ENCODE results near the gene TPTE. TPM values are rescaled to one million over a fixed set of nuclear protein-coding genes. Genes with fewer than 3 reads are reported as not detected.
"Not testable (repeated sequence)": the region's sequence is repeated elsewhere in the genome, so short reads cannot be mapped to it uniquely, and the experiment has no call there.

TPTE gene
- total RNA-seq, 1 donor from 2014 or later: not detected

GRCh38 chr21:10616535-10616934, 95.2 kb downstream of the TPTE start:
- TF ChIP-seq CTCF (IDR thresholded peaks at IDR 0.05; ENCODE audit: unreplicated experiment): no peak
- no peak for DNase-seq (ENCODE audit: low spot score in 2 of 2, unreplicated experiment in 2 of 2)
- no peaks in the 10 kb centered on the region for H3K36me3 Mint-ChIP-seq
- H3K4me1 Mint-ChIP-seq: no peaks in the 10 kb centered on the region
- H3K9me3 Mint-ChIP-seq: peaks cover 11% of the 10 kb centered on the region
- H3K27me3 Mint-ChIP-seq (ENCODE audit: low read depth): no peaks in the 10 kb centered on the region
- no peak overlapping the region for H3K27ac Mint-ChIP-seq
- H3K4me3 Mint-ChIP-seq: no peak overlapping the region

GRCh38 chr21:10617133-10617752, 95.9 kb downstream of the TPTE start:
- not testable (repeated sequence) for H3K27ac Mint-ChIP-seq; DNase-seq (ENCODE audit: low spot score in 2 of 2, unreplicated experiment in 2 of 2); H3K4me1 Mint-ChIP-seq; H3K4me3 Mint-ChIP-seq; H3K36me3 Mint-ChIP-seq; H3K27me3 Mint-ChIP-seq (ENCODE audit: low read depth)
- peaks cover 11% of the 10 kb centered on the region for H3K9me3 Mint-ChIP-seq

- Mint-ChIP-seq H3K27me3 (ENCODE audit: low read depth) (no peaks in the 10 kb centered on the region), H3K4me3 (no peak overlapping the region), H3K27ac (no peak overlapping the region), H3K4me1 (no peaks in the 10 kb centered on the region), H3K36me3 (no peaks in the 10 kb centered on the region), H3K9me3 (peaks cover 4% of the 10 kb centered on the region)
- TF ChIP-seq CTCF (IDR thresholded peaks at IDR 0.05; ENCODE audit: unreplicated experiment): no peak
- no peak for DNase-seq (ENCODE audit: low spot score in 2 of 2, unreplicated experiment in 2 of 2)
These were observed 106.0 kb downstream of the TPTE start for GRCh38 chr21:10627316-10627863.

GRCh38 chr21:10629239-10629638, 107.9 kb downstream of the TPTE start:
- not testable (repeated sequence) for H3K36me3 Mint-ChIP-seq; H3K9me3 Mint-ChIP-seq; DNase-seq (ENCODE audit: low spot score in 2 of 2, unreplicated experiment in 2 of 2); H3K27ac Mint-ChIP-seq; H3K4me3 Mint-ChIP-seq; H3K4me1 Mint-ChIP-seq; H3K27me3 Mint-ChIP-seq (ENCODE audit: low read depth)

GRCh38 chr21:10630829-10631228, 109.4 kb downstream of the TPTE start:
- H3K27ac Mint-ChIP-seq; DNase-seq (ENCODE audit: low spot score in 2 of 2, unreplicated experiment in 2 of 2); H3K36me3 Mint-ChIP-seq; H3K9me3 Mint-ChIP-seq; H3K4me1 Mint-ChIP-seq; H3K4me3 Mint-ChIP-seq; H3K27me3 Mint-ChIP-seq (ENCODE audit: low read depth): not testable (repeated sequence)

GRCh38 chr21:10631316-10631715, 109.9 kb downstream of the TPTE start:
- H3K27ac Mint-ChIP-seq, H3K4me3 Mint-ChIP-seq: not testable (repeated sequence)

GRCh38 chr21:10638144-10638543, 116.8 kb downstream of the TPTE start:
- DNase-seq (ENCODE audit: low spot score in 2 of 2, unreplicated experiment in 2 of 2); H3K36me3 Mint-ChIP-seq; H3K4me1 Mint-ChIP-seq; H3K4me3 Mint-ChIP-seq; H3K9me3 Mint-ChIP-seq; H3K27ac Mint-ChIP-seq; H3K27me3 Mint-ChIP-seq (ENCODE audit: low read depth): not testable (repeated sequence)

More at GRCh38 chr21:10631316-10631715, 109.9 kb downstream of the TPTE start:
- H3K4me1 Mint-ChIP-seq; DNase-seq (ENCODE audit: low spot score in 2 of 2, unreplicated experiment in 2 of 2); H3K9me3 Mint-ChIP-seq; H3K27me3 Mint-ChIP-seq (ENCODE audit: low read depth); H3K36me3 Mint-ChIP-seq: not testable (repeated sequence)

- no peaks in the 10 kb centered on the region for H3K4me1 Mint-ChIP-seq
- no peaks in the 10 kb centered on the region for H3K9me3 Mint-ChIP-seq
- H3K36me3 Mint-ChIP-seq: no peaks in the 10 kb centered on the region
- no peak for TF ChIP-seq CTCF (IDR thresholded peaks at IDR 0.05; ENCODE audit: unreplicated experiment)
- H3K27me3 Mint-ChIP-seq (ENCODE audit: low read depth): no peaks in the 10 kb centered on the region
- H3K27ac Mint-ChIP-seq: no peak overlapping the region
- DNase-seq (ENCODE audit: low spot score in 2 of 2, unreplicated experiment in 2 of 2): no peak
- H3K4me3 Mint-ChIP-seq: no peak overlapping the region
These were observed 117.7 kb downstream of the TPTE start for GRCh38 chr21:10639123-10639522.

- not testable (repeated sequence) for DNase-seq (ENCODE audit: low spot score in 2 of 2, unreplicated experiment in 2 of 2); H3K4me1 Mint-ChIP-seq; H3K27me3 Mint-ChIP-seq (ENCODE audit: low read depth); H3K36me3 Mint-ChIP-seq; H3K4me3 Mint-ChIP-seq; H3K9me3 Mint-ChIP-seq; H3K27ac Mint-ChIP-seq
These were observed 118.4 kb downstream of the TPTE start for GRCh38 chr21:10639746-10640145.
